GM12801 (cell line): ENCODE results near the gene GMFB.

Experiments
- TF ChIP-seq, protein P1 (sequence below): IDR thresholded peaks from one replicate; pipeline ENCODE4 v1.5.1; 2011; ENCODE audit warnings: control low read depth; ENCODE audit not compliant: insufficient read length; ENCODE audit errors: extremely low read depth

Gene GMFB

GRCh38 chr14:54455363-54455762 is 33.4 kb downstream of the GMFB start:
- TF ChIP-seq, protein P1, sequence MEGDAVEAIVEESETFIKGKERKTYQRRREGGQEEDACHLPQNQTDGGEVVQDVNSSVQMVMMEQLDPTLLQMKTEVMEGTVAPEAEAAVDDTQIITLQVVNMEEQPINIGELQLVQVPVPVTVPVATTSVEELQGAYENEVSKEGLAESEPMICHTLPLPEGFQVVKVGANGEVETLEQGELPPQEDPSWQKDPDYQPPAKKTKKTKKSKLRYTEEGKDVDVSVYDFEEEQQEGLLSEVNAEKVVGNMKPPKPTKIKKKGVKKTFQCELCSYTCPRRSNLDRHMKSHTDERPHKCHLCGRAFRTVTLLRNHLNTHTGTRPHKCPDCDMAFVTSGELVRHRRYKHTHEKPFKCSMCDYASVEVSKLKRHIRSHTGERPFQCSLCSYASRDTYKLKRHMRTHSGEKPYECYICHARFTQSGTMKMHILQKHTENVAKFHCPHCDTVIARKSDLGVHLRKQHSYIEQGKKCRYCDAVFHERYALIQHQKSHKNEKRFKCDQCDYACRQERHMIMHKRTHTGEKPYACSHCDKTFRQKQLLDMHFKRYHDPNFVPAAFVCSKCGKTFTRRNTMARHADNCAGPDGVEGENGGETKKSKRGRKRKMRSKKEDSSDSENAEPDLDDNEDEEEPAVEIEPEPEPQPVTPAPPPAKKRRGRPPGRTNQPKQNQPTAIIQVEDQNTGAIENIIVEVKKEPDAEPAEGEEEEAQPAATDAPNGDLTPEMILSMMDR, result no peak

- TF ChIP-seq, protein P1, result no peak
Observed at GRCh38 chr14:54453252-54453651, 35.5 kb downstream of the GMFB start.

- TF ChIP-seq, protein P1, result no peak
Observed at GRCh38 chr14:54451961-54452360, 36.8 kb downstream of the GMFB start.

DNA sequence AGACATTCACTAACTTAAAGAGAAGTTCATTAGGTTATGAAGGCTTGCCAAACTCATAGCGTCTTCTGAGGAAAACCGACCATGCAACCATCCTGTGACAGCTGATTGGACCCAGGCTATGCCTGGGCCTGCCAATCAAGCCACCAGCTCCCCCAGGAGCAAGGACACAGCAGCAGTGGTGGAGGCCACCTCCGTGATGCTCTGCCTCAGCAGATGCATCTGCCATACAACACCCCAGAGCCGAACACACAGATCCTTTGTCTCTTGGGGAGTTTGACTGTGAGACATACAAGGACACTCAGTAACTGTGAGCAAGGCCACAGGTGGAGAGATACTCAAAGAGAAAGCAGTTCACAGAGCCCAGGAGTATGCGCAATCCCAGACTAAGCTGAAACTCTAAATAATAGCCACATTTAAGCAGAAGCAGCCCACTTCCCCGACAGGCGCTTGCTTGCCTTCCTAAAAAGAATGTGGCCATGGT is 37.6 kb downstream of the GMFB start:
- TF ChIP-seq, protein P1, result no peak

DNA sequence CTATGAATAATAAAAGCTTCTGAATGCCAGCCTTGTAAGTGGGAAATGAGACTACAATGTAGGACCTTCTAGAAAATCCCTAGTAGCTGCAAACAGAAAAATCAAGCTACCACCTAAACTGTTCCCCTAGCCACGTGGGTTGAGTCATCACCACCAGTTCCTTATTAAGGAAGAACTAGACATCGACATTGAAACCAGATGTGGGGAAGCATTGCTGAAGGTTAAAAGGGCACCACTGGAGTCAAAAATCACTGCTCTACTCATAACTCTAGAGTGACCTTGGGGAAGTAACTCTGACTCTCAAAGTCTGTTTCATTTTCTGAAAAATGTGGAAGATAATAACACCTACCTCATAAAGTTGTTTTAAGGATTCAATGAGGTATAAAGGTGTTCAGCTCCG is 38.2 kb downstream of the GMFB start:
- TF ChIP-seq, protein P1, result no peak

- TF ChIP-seq, protein P1, result no peak
Observed at GRCh38 chr14:54447231-54447692, 41.5 kb downstream of the GMFB start.

DNA sequence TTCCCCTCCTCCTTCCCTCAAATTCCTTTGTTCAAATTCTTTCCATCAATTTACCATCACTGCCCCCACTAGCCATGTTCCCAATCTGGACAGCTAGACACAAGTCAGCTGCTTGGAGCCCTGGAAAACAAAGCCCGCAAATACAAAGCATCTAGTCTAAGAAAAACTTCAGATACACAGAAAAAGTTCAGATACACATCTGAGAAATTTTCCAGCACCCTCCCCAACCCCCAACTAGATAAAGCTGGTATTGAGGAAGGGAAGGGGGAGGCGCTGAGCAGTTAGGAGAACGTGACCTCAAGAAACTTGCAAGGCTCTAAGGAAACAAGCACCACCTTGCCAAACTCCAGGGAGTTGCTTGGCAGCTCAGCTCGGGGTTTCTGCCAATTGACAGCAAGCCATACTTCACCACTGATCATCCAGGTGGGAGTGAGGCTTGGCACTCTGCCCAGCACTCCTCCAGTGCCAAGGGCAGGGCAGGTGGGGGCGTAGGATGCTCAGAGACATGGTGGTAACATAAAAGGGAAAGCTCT is 42.6 kb downstream of the GMFB start:
- TF ChIP-seq, protein P1, result no peak
